Ramos (cell line): ENCODE results near the gene LGALS1.
"Not testable (repeated sequence)": the region's sequence is repeated elsewhere in the genome, so short reads cannot be mapped to it uniquely, and the experiment has no call there.

Experiments
- in situ Hi-C: fragments of 300-500 bp; cut with MboI; formaldehyde crosslinking; loops from one replicate; pipeline ENCODE4 v1.14.3; 2022; ENCODE audit warnings: low sequenced_read_pairs; ENCODE audit not compliant: unreplicated experiment

LGALS1 gene

GRCh38 chr22:37710675-37711074 is 35.2 kb downstream of the LGALS1 start:
- in situ Hi-C loops, result no loop called here

GRCh38 chr22:37711490-37711889 is 36.1 kb downstream of the LGALS1 start:
- in situ Hi-C loops, result no loop called here

- in situ Hi-C loops, result no loop called here
Measured at GRCh38 chr22:37713761-37714160, 38.3 kb downstream of the LGALS1 start.

GRCh38 chr22:37714634-37715033 is 39.2 kb downstream of the LGALS1 start:
- in situ Hi-C loops, result no loop called here

- in situ Hi-C loops, result no loop called here
Measured at GRCh38 chr22:37715760-37716159, 40.3 kb downstream of the LGALS1 start.

- in situ Hi-C loops, result no loop called here
Measured at GRCh38 chr22:37716708-37717107, 41.3 kb downstream of the LGALS1 start.

GRCh38 chr22:37717235-37717634 is 41.8 kb downstream of the LGALS1 start:
- in situ Hi-C loops, result not testable (repeated sequence)

GRCh38 chr22:37717746-37718305 is 42.4 kb downstream of the LGALS1 start:
- in situ Hi-C loops, result not testable (repeated sequence)

GRCh38 chr22:37725551-37726240 is 50.3 kb downstream of the LGALS1 start:
- in situ Hi-C loops, result no loop called here

GRCh38 chr22:37726241-37726887 is 50.9 kb downstream of the LGALS1 start:
- in situ Hi-C loops, result no loop called here

- in situ Hi-C loops, result no loop called here
Measured at GRCh38 chr22:37728620-37729019, 53.2 kb downstream of the LGALS1 start.
